KBM-7 (cell line): ENCODE data around the gene ZMYND15.
"Not testable (repeated sequence)": the region's sequence is repeated elsewhere in the genome, so short reads cannot be mapped to it uniquely, and the experiment has no call there.

Experiments used
- DNase-seq: peaks from one replicate; pipeline ENCODE4 v3.0.0-alpha.2; 2015
- in situ Hi-C: fragments of 300-500 bp; cut with MboI; formaldehyde crosslinking; loops from 2 replicates; pipeline ENCODE4 v1.14.3; 2020; ENCODE audit warnings: low sequenced_read_pairs, low pct_unique_long_range_greater_than_20kb, mixed read lengths

The ZMYND15 gene

DNA sequence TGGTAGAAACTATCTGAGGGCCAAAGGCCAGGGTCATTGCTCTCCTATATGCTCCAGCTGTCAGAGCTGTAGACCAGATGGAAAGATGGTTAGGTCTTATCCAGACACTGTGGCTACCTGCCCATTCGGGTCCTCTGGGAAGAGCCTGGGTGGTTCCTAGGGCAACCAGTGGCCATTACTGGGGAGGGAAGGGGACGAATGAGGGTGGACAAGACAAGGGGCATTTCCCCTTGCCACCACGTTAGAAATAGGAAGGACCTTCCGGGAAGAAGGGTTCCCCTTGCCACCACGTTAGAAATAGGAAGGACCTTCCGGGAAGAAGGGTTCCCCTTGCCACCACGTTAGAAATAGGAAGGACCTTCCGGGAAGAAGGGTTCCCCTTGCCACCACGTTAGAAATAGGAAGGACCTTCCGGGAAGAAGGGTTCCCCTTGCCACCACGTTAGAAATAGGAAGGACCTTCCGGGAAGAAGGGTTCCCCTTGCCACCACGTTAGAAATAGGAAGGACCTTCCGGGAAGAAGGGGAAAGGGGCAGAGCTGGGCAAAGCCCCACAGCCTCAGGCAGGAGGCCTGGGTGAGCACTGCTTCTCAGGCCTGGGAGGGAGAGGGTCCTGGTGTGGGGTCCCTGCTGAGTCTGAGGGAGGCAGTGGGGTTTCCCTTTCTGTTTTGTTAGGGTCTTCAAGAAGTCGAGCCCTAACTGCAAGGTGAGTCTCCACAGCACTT lies 25.1 kb upstream of the ZMYND15 start:
- in situ Hi-C loops, DNase-seq: not testable (repeated sequence)

DNA sequence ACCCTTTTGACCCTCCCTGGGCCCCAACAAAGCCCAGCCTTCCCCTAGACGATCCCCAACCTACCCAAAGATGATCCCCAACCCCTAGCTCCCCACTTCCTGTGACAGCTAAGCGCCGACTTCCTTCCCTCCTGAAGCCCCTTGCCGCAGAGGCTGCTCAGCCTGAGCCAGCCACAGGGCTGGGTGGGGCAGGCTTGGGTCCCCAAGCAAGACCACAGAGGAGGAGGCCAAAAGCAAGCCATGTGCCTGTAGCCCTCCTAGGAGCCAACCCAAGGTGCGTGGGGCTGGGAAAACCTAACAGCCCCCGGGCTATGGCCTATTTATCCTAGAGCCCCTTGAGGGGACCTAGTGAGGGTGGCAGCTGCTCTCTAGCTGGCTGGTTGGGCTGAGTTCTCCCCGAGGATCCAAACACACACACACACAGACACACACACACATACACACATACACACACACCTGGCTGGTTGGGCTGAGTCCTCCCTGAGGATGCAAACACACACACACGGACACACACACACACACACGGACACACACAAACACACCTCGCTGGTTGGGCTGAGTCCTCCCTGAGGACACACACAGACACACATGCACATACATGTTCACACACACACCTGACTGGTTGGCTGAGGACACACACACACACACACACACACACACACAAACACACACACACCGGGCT lies 24.4 kb upstream of the ZMYND15 start:
- peak; percentile 57 for DNase-seq
- in situ Hi-C loops, result no loop called here

DNA sequence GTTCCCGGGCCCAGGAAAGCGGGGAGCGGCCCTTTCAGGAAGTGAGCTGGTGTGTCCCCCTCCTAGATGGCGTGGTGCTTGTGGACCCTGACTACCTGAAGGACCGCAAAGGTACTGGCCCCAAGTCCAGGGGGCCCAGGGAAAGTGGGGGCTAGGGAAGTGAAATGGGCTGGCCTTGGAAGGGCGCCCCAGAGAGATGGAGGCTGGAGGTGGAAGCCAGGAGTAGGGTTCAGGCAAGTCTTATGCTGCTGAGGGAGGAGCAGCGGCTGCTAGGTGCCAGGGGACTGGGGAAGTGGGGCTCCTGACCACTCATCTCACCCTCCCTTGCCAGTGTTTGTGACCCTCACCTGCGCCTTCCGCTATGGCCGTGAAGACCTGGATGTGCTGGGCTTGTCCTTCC lies 23.6 kb upstream of the ZMYND15 start:
- no peak for DNase-seq
- in situ Hi-C loops, result no loop called here

DNA sequence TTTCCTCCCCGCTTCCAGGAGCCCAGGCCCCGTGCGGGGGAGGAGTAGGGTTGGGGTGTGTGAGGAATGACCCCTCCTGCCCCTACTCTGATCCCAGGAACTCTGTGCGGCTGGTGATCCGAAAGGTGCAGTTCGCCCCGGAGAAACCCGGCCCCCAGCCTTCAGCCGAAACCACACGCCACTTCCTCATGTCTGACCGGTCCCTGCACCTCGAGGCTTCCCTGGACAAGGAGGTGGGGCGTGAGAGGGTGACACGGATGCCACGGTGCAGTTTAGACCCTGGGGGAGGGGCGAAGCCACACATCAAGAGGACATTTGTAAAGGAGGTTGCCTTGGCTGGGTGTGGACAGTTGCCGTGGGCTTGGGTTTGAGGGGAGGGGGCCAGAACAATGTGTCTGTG lies 21.8 kb upstream of the ZMYND15 start:
- DNase-seq, result no peak
- in situ Hi-C loops, result no loop called here

DNA sequence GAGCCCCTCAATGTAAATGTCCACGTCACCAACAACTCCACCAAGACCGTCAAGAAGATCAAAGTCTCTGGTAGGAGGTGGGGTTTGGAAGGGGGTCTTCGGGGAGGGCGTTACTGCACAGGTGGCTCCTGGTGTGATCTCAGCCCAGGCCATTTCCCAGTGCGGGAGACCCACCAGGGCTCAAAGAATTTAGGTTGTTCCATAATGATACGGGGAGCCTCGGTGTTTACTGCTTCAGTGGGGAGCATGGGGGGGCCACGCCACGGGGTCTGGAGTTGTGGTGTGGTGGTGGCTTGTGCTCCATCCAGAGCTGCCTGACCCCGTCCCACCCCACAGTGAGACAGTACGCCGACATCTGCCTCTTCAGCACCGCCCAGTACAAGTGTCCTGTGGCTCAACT lies 21.4 kb upstream of the ZMYND15 start:
- in situ Hi-C loops, result no loop called here
- no peak for DNase-seq

DNA sequence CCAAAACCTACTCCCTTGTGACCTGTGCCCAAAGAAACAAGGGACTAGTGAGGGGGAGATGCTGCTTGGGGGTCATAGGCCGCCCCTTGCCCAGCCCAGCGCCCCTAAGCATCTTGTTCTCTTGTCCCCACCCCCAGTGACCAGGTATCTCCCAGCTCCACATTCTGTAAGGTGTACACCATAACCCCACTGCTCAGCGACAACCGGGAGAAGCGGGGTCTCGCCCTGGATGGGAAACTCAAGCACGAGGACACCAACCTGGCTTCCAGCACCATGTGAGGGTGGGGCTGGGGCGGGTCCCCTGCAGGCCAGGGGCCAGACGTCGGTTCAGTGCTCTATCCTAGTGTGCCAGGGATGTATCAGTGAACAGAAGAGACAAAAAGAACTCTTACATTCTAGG lies 20.5 kb upstream of the ZMYND15 start:
- in situ Hi-C loops, result no loop called here

DNA sequence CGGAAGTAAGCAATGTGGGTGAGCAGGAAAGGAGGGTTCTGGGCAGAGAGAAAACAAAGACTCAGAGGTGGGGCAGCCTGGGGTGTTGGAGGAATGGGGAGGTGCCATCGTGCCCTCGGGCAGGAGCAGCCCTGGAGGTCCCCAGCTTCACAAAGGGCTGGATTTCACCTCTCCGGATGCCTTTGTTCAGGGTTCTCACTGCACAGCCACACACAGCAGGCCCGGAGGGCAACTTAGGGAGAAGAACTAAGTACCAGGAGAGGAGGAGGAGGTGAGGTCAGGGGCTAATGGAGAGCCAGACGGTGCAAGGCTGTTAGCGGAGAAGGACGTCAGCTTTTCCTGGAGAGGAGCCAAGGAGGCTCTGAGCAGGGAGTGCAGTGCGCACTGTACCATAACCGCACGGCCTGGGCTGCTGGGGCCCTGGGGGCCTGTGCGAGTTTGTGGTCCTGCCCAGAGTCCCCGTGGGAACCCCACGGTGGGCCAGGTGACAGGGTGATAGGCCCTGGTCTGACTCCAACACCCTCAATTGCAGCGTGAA lies 19.9 kb upstream of the ZMYND15 start:
- no peak for DNase-seq
- in situ Hi-C loops, result no loop called here

More for the DNA sequence above, 20.5 kb upstream of the ZMYND15 start:
- no peak for DNase-seq

DNA sequence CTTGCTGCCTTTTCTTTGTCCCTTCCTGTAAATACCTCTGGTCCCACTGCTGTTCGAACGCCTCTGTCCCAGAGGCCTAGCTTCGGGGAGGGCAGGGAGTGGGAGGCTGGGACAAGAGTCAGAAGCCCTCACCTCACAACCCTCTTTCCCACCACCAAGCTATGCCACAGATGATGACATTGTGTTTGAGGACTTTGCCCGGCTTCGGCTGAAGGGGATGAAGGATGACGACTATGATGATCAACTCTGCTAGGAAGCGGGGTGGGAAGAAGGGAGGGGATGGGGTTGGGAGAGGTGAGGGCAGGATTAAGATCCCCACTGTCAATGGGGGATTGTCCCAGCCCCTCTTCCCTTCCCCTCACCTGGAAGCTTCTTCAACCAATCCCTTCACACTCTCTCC lies 18.8 kb upstream of the ZMYND15 start:
- in situ Hi-C loops, result no loop called here
- no peak for DNase-seq

DNA sequence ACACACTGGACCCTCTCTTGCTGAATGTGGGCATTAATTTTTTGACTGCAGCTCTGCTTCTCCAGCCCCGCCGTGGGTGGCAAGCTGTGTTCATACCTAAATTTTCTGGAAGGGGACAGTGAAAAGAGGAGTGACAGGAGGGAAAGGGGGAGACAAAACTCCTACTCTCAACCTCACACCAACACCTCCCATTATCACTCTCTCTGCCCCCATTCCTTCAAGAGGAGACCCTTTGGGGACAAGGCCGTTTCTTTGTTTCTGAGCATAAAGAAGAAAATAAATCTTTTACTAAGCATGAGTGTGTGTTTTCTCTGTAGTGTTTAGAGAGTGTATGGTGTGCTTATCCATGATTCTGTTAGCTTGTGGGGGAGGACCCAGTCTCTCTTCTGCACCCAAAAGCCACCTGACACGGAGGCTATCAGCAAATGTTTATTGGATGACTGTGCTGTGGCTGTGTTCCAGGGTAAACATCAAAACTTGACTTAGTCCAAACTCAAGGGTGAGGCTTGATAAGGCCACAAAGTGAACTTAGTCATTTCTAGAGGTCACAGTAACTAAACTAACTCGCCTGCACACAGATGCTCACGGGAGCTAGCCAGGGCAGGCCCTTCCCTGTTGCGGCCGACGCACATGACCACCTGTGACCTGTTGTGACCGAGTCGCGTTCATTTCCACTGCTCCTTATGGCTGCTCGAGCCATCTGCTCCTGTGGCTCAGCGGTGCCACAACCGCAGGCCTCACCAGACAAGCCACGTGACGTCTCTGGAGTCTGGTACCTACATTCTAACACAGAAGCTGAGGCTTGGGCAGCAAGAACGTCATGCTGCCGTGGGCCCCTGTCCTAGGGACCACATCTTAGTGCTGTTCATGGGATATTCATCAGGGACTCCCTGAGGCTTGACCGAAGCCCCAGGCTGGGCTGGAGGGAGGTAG lies 18.2 kb upstream of the ZMYND15 start:
- in situ Hi-C loops, result no loop called here
- no peak for DNase-seq

DNA sequence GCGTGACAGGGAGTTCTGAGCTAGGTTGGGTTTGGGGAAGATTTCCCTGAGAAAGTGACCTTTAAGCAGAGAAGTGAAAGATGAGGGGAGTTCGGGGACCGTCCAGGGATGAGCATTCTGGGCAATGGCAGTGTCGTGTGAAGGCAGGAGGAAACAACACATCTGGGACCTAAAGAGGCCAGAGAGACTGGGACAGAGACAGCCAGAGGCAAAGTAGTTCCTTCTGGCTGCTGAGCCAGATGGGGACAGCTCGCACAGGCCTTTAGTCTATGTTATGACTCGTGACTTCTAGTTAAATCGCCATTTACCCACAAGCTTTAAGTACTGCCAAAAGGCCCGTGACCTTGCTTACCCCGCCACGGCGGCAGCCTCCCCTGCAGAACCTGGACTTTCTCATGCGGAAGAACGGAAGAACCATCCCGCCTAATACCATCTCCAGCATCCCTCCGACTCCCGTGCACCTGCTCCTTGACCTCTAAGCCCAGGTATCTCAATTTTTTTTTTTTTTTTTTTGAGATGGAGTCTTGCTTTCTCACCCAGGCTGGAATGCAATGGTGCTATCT lies 16.9 kb upstream of the ZMYND15 start:
- in situ Hi-C loops, result no loop called here
- DNase-seq, result no peak

DNA sequence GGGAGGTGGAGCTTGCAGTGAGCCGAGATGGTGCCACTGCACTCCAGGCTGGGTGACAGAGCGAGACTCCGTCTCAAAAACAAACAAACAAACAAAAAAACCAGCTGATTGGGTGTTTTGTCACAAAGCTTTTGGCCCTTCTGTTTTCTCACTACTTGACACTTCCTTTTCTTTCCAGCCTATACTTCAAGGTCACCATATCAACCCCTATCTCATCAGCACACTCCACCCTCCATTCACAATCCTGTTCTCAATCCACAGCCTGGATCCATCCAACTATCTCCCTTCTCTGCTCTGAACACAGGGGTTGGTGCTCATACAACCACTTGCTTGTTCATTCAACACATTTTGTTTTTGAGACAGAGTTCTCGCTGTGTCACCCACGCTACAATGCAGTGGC lies 15.0 kb upstream of the ZMYND15 start:
- in situ Hi-C loops, result no loop called here
- DNase-seq, result no peak

DNA sequence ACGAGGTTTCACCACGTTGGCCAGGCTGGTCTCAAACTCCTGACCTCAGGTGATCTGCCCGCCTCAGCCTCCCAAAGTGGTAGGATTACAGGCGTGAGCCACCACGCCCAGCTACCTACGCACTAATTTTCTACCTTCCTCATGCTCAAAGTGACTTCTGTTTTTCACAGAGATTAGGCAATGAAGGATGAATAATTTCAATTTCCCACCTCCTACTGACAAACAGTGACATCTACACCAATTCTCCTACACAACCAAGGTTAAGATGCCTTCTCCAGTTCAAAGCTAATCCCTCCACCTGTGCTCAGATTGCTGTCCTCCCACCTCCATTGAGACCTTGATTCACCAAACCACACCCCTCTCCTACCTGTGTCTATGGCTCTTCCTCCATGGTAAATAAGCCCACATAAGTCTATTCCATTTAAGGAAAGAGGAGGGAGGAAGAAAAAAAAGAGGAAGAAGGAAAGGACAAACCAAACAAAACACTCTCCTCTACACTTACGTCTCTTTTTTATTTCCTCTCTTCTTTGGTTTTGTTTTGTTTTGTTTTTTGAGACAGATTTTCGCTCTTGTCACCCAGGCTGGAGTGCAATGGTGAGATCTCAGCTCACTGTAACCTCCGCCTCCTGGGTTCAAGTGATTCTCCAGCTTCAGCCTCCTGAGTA lies 13.9 kb upstream of the ZMYND15 start:
- peak; percentile 72 for DNase-seq
- in situ Hi-C loops, result no loop called here

DNA sequence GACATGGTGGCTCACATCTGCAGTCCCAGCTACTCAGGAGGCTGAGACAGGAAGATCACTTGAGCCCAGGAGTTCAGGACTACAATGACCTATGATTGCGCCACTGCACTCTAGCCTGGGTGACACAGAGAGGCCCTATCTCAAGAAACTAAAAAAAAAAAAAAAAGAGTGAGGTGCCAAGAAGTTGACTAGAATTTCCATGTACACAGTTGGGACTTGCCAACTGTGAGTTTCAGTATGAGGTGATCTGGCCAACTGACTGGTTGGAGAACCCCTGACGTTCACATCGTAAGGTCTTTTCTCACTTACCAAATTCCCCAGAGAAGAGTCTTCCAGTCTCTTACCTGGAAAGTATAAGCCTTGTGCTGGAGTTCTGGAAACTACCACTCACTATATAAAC lies 11.5 kb upstream of the ZMYND15 start:
- DNase-seq, result no peak
- in situ Hi-C loops, result no loop called here

DNA sequence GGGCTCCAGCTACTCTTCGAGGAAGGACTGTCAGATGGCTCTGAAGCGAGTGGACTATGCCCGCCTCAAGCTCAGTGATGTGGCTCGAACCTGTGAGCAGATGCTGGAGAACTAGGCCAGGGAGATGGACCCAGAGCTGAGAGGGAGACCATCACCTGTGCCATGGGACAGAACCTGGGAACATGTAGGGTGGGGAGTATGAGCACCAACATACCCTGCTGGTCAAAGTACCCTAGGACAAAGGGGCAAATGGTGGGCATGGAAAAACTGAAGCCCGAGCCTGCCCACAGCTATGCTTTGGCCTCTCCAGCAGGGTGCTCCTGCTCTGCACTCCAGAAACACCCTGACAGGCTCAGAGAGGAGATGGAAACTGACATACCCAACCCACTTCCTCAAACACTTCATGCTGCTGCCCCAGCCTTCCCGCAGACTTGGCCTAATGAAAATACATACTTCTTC lies 6.5 kb upstream of the ZMYND15 start:
- in situ Hi-C loops, result no loop called here
- peak; percentile 90 for DNase-seq

DNA sequence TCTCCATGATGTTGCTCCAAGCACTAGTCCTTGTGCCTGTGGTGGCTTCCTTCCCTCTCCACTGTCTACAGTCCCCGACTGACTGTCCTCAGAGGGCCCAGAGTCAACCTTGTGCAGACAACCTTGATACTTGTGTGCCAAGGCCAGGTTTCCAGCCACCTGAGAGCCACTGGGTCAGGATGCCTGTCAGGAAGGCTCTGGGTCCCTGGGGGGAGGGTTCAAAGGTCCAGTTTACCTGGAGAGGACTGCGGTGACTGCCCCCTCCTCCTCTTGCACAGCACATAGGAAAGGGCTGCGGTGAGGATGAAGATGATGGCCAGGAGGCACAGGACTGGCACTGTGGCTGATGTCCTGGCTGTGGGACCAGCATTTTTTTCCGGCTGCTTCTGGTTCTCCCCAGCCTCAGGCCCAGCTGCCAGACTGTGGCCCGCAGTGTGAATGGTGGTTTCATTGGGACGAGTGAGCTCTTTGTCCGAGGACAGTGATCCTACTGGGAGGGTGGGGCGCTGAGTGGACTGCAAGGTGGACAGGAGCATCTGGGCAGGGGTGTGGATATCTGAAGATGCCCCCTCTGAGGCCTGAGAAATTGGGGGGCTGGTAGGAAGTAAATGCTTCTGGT lies 4.7 kb upstream of the ZMYND15 start:
- in situ Hi-C loops, result no loop called here
- no peak for DNase-seq

DNA sequence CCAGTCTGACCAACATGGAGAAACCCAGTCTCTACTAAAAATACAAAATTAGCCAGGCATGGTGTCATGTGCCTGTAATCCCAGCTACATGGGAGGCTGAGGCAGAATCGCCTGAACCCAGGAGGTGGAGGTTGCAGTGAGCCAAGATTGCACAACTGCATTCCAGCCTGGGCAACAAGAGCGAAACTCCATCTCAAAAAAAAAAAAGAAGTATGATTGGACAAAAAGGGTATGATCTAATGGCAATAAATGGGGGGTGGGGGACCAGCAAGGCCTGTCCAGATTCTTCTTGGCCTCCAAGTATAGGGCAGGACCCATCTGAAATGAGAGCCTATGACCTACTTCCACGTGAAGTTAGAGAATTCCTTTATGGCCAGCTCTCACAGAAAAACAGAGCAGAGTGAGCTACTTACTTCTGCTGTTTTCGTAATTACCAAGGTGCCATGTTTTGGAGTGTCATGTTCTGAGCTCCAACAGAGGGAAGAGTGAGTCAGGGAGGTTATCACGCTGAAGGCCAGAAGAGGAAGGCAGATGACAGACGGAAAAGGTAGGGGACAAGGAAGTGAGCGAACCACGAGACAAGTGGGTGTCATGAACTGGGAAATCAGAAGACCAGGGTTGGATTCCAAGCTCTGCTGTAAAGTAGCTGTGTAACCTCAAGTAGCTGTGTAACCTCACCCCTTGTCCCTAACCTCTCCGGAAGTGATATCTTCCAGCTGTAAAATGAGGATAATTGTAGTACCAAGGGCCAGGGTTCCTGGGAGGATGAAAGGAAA lies 3.6 kb upstream of the ZMYND15 start:
- in situ Hi-C loops, result no loop called here
- peak; percentile 78 for DNase-seq
